ENCODE measurements around the gene SFMBT1.
A peak's percentile ranks its signal among the peaks of the same experiment; 100 is the strongest.

SFMBT1 gene

DNA sequence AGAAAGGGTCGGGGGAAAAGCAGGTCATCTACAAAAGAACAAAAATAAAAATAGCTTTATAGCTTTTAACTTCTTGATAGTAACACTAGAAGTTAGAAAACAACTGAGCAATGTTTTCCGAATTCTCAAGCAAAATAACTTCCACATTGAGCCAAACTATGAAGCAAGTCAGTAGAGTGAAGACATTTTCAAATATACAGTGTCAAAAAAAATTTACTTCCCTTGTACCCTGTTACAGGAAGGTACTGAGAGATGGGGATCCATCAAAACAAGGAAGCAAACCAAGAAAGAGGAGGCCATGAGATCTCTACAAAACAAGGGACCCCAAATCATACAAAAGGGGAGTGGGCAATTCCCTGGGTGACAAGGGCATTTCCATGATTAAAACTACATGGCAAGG, 121.9 kb downstream of the SFMBT1 start:
- DNase-seq (ENCODE audit: low spot score) = no peak

GRCh38 chr3:52920841-52921240, 125.0 kb downstream of the SFMBT1 start:
- no peak for DNase-seq (ENCODE audit: low spot score)

GRCh38 chr3:52917044-52917443, 128.8 kb downstream of the SFMBT1 start:
- DNase-seq (ENCODE audit: low spot score) = no peak

DNA sequence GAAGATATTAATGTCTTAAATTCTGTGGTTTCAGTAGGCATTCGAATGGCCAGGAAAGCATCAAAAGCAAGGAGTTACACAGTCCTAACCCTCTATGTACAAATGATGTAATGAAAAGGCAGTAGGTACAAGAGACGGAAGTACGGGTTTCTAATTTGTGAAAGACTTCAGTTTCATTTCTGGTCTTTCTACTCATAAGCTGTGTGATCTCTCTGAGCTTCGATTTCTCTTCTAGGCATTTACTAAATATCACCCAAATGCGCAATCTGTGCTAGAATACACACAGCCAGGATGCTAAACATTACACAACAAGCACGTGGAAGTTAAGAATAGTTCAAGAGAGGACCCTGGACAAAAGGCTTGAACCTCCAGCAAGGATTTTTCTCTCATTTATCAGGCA, 130.6 kb downstream of the SFMBT1 start:
- no peak for DNase-seq (ENCODE audit: low spot score)

- no peak for DNase-seq (ENCODE audit: low spot score)
These were observed 132.8 kb downstream of the SFMBT1 start for GRCh38 chr3:52912885-52913731.

- DNase-seq (ENCODE audit: low spot score) = no peak
These were observed 135.1 kb downstream of the SFMBT1 start for GRCh38 chr3:52910823-52911222.

DNA sequence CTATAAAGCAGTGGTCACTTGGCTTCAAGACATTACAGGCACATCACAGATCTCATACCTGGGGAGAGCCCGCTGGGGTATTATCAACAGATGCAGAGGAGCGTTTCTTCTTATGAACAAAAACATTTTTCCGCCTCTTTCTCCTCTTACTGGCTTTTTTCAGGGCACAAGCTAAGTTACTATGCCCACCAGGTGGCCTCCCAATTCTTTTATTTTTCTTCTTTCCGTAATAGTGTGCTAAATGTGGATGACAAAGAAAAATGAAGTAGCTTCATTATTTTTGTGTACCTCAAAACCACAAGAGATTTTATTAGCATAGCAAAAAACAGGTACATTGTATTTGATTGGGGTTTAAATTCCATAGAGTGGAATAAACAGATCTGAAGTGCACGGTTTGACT, 138.4 kb downstream of the SFMBT1 start:
- no peak for DNase-seq (ENCODE audit: low spot score)

DNA sequence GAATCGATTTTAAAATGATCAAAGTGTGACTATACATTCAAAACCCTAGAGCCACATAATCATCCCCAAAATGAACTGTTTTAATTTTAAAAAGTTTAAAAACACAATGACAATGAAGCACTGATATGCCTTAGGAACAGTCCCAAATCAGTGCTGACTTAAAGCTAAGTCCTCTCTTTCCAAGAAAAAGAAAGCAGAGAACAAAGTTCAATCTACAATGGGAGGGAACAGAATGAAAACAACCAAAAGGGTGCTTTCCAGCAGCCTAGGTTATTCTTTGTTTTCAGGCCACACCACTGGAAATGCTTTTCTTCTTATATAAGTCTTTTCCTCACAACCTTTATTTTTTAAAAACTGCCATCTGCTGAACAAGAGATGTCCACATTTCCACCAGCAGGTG, 141.3 kb downstream of the SFMBT1 start:
- DNase-seq (ENCODE audit: low spot score) = no peak

DNA sequence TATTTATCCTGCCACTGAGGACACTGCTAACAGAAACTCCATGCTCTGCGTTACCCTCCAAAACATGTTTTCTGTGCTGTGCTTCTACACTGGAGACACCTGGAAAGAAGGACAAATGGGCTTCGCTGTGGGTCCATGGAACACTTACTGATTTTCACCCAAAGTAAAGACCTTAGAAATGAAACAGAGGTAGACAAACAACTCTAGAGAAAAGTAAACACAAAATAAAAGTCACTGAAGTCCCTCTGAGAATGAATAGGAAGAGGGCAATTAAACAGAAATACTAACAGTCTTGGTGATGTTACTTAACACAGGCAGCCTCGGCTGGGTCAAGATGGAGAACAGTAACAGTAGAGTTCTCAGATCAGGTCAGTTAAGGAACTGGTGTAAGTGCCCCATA, 141.9 kb downstream of the SFMBT1 start:
- no peak for DNase-seq (ENCODE audit: low spot score)

DNA sequence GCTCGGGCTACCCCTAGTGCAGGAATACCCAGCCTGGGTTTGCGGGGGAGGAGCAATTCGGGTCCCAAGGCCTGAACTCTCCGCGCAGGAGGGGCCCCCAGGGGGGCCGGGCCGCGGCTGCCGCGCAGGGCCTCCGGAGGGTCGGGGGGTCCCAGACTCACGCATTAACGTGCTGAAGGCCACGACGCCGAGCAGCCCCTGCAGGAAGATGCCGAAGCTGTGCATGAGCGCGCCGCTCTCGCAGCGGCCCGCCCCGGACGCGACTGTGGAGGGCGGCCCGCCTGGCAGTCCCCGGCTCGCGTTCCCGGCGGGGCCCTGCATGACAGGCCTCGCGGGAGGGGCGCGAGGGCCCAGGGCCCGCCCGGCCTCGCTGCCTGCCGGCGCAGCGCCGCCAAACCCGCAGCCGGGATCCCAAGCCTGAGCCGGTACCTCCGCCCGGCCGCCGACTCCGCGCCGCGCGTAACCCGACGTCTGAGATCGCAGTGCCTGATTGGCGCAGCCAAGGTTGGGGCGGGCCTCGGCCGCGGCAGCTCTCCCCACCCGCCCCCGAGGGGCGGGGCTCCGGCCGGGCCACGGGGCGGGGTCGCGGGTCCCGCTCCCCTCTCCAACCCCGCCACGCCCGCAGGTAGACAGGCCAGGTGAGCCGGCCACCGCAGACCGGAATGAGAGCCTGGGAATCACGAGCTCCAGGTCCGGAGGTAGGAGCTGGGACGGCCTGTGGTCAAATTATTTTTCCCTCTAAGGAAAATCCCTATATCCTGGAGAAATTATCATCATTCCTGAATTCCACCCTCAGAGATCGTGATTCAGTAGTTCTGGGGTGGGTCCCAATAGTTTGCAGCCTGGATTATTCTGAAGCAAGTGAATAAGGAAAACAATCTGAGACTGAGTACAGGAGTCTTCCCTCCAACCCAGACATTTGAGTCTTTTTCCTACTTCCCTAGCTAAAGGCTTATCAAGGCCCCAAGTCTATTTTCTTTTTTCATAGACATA, 148.4 kb downstream of the SFMBT1 start, which contains the start of gene STIMATE:
Gene STIMATE, minus strand, starts transcription at position 419 of the 993 bp plus-strand sequence. Its CDS starts 98 bp downstream, at position 321.
- DNase-seq (ENCODE audit: low spot score) = peak; percentile 96

DNA sequence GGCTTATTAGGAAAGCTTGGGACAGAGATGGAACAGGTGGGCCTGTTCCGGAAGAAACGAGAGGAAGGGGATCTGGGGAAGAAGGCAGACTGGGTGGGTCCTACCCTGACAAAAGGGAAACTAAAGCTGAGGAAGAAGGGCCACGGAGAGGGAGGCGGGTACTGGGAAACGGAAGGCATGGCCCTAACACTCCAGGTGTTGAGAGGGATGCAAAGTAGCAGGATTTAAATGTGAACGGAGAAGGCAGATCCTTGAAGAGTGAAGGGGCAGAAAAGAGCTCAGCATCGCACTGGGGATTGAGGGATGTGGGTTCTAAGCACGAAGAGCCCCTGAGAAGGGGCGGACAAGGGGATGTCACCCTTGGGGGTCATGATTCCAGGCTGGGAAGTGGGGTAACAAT, 149.3 kb downstream of the SFMBT1 start:
- DNase-seq (ENCODE audit: low spot score) = peak; percentile 34

- DNase-seq (ENCODE audit: low spot score) = no peak
These were observed 149.7 kb downstream of the SFMBT1 start for GRCh38 chr3:52896151-52896550.

DNA sequence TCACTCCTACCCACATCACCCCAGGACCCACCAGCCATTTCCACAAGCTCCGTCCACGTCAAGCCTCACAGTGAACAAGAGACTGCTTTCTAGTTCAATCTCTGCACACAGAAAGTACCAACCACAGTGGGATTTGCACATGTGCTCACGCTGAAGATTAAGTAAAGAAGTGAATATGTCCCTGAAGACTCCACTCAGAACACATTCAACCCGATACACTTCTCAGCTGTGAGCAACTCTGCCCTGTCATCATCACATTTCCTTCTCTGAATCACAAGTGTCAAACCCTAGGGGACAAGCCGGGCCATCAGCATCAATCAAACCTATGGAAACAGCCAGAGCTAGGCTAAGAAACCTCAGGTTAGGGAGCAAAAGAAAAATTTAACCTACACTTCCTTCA, 150.5 kb downstream of the SFMBT1 start:
- no peak for DNase-seq (ENCODE audit: low spot score)

GRCh38 chr3:52894756-52895155, 151.1 kb downstream of the SFMBT1 start:
- no peak for DNase-seq (ENCODE audit: low spot score)

DNA sequence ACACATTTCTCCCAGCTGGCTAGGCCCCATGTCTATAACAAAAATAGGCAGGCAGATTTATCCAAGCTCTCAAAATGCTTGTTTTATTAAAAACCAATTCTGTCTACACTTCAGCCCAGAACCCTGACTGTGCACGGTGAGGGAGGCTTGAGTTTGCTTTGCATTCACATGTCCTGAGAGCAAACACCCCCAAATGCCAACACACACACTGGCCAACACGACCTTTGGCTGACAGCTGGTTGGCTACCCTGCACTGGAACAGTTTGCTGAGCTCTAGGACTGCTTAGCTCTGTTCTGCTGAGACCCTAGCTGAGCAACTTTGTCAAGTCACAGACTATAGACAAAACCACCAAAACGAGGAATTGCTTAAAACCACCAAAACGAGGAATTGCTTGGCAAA, 152.2 kb downstream of the SFMBT1 start:
- DNase-seq (ENCODE audit: low spot score) = no peak

GRCh38 chr3:52892625-52893311, 153.1 kb downstream of the SFMBT1 start:
- no peak for DNase-seq (ENCODE audit: low spot score)

DNA sequence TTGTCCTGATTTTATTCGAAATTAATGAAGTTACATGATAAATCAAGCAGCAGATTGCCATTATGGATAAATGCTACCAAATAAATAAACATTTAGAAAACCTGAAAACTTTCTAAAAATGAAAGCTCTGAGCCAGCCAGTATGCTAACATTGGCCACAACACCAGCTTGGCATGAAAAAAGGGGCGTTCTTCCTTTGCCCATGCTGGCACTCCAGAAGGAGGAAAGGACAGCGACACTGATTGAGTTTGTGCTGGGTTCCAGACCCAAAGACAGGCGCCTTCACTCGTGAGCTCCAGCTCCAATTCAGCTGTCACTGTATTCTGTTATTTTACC, 153.6 kb downstream of the SFMBT1 start:
- no peak for DNase-seq (ENCODE audit: low spot score)

GRCh38 chr3:52891615-52892081, 154.2 kb downstream of the SFMBT1 start:
- DNase-seq (ENCODE audit: low spot score) = peak; percentile 52

GRCh38 chr3:52891164-52891563, 154.7 kb downstream of the SFMBT1 start:
- DNase-seq (ENCODE audit: low spot score) = no peak

DNA sequence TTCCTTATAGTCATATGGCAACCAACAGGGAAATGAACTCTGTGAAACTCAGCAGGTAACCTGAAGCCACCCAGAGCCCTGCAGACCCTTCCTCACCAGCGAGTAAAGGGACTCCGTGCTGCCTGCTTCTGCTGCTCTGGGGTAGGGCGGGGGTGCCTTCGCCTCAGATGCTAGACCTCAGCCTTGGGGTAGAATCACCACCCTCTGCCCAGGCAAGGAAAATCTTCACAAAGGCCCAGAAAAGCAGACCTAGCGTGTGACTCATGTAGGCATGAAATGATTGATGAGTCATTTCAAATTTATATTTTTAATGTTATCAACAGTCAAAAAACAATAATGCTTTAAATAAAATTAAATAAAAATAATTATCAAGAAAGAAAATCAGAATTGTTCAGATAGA, 155.1 kb downstream of the SFMBT1 start:
- DNase-seq (ENCODE audit: low spot score) = no peak

- DNase-seq (ENCODE audit: low spot score) = no peak
These were observed 156.0 kb downstream of the SFMBT1 start for GRCh38 chr3:52889901-52890300.

GRCh38 chr3:52887166-52887565, 158.7 kb downstream of the SFMBT1 start:
- DNase-seq (ENCODE audit: low spot score) = no peak
